ENCODE measurements around the gene IFNA1.
A peak's percentile ranks its signal among the peaks of the same experiment; 100 is the strongest.
"Not testable (repeated sequence)": the region's sequence is repeated elsewhere in the genome, so short reads cannot be mapped to it uniquely, and the experiment has no call there.

The IFNA1 gene

GRCh38 chr9:21440139-21440538 is at the start of gene IFNA1:
Gene IFNA1, plus strand, starts transcription at chr9:21440439. Its CDS starts 69 bp downstream, at chr9:21440508.
- no peak for DNase-seq

- no peak for DNase-seq
These were observed 48.0 kb upstream of the IFNA1 start for GRCh38 chr9:21392270-21392669.

DNA sequence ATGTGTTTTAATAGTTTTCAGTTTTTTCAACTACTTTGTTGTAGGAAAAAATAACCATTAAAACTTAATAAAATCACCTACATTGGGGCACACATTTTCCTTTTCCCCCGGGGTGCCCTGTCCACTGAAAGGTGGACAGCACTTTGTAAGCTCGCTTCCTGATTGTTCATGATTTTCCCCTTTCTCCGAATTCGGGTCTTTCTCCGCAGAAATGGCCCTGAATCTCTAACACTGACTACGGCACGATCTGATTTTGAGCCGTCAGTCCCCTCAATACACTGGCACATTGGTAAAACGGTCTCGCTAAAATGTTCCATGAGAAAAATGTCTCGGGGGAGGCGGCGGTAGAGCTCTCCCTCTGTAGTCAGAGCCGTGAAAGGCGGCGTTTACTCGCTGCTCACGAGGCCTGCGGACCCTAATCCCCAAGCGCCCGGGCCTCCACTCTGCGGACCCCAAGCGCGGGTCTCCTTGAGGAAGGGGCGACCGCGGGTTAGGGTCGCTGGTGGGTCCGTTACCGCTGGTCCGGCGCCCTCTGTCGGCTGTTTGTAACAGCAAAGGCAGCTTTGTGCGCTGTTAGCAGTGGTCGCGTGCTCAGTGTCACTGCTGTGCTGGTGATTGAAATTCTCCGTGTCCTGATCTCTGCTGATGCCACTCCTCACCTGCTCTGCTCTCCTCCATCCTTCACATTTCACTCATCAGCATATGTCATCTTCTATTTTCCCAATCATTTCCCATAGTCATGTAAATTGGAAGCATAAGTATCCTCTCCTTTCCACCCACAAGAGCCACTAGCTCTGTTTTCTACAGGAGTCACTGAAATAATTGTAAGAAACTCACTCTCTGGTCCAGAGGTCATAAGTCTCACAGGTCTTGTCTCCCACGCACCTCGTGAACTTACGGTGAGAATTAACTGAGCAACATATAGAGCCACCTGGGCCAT is 44.2 kb upstream of the IFNA1 start:
- no peak for DNase-seq

DNA sequence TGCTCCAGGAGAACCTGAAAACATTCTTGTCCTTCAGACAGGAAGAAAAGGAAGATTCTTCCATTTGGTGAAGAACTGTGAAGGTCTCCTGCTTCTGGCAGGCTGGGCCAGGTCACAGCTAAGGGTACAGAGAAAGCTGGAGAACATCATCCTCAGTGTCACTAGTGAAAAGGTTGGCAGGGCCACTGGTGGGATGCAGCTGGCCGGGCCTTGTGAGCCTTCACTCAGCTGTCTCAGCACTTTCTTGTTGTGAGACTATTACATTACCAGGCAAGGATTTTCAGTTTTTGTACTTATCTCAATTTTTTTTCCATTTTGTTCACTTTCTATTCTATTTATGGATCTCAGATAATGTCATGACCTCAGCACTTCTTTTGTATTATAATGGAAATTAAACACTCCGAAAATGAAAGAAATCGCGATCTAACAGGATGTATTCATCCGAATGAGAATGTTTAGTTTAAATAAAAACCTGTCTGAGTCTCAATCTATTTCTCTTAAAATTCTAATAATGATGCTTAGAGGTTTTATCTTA is 41.2 kb upstream of the IFNA1 start:
- no peak for DNase-seq

DNA sequence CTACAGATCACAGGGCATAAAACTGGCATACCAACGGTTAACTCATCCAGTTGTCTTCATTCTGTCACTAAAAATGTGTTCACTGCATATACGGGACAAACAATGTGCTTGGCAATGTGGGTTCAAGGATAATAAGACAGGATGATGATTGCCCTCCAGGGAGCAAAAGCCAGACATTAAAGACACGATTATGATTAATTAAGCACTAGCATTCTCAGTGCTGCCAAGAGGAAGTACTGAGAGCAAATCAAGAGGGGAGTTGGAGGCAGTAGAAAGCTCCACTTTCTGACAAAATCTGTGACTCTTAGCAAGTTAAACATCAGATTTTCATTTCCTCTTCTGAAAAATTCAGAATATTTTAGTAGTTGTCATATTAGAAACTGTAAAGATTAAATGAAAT is 40.3 kb upstream of the IFNA1 start:
- no peak for DNase-seq

DNA sequence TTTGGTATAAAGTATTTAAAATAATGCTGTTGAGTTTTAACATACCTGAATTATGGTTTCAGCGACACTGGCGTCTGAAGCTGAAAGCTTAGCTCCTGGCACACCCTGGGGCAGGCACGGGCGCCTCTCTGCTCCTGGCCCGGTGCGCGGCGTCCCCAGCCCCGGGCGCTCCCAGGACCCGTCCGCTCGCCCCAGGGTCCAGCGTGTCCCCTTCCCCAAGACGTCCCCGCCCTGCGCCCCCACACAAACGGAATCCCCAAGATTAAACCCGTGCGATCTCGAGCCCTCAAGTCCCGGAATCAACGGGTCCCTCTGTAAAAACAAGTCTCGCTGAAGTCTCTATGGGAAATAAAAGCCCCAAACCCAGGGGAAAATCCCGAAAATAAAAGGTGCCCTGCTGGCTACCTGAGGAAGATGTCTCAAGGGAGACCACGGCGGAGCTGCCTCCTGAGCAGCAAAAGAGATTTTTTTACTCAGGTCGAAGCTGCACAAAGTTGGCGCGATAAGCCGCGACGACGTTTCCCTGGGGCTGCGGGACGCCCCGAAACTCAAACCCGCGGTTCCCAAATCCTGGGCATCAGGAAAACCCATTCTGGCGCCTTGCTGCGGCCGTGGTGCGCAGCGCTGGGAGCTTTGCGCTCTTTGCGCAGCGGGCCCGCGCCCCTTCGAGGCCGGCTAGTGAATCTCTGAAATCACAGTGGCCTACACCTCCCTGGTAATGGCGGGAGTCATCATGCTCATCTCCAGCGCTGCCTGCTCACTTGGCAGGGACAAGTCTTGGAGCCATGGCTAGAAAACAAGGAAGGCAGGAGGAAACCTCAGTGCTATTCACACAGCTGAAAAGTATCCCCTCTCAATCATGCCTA is 37.6 kb upstream of the IFNA1 start:
- no peak for DNase-seq

- DNase-seq: no peak
These were observed 36.1 kb upstream of the IFNA1 start for GRCh38 chr9:21404146-21404545.

GRCh38 chr9:21408817-21409216 is 31.4 kb upstream of the IFNA1 start, which contains the start of gene IFNA8:
Gene IFNA8, plus strand, starts transcription at chr9:21409117. Its CDS starts 60 bp downstream, at chr9:21409177.
- no peak for DNase-seq

DNA sequence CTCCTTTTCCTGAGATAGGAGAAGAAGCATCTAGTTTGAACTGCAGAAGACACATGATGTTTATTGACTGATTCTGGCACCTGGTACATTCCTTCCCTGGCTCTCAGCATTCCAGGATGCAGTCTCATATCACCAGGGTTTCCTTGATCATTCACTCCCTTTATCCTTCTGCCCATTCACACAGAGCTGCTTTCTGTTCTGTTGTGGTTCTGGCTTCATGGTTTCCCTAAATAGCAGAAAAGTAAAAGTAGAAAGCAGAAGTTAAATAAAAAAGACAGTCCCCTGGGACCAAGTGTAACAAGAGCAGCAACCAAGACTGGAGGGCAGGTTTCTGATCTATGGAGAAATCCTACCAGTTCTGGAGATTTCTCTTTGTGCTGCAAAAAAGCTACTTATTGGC is 28.1 kb upstream of the IFNA1 start:
- DNase-seq: no peak

DNA sequence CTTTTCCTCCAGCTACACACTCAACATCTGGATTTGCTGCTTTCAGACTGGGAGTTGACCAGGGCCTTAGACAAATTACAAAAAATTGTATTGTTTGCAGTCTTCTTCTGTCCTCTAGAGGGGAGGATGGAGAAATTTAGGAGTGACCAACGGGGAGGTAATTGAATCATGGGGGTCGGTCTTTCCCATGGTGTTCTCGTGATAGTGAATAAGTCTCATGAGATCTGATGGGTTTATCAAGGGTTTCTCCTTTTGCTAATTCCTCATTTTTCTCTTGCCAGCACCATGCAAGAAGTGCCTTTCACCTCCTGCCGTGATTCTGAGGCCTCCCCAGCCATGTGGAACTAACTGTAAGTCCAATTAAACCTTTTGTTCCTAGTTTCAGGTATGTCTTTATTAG is 27.1 kb upstream of the IFNA1 start:
- DNase-seq: no peak

GRCh38 chr9:21413624-21414023 is 26.6 kb upstream of the IFNA1 start:
- no peak for DNase-seq

DNA sequence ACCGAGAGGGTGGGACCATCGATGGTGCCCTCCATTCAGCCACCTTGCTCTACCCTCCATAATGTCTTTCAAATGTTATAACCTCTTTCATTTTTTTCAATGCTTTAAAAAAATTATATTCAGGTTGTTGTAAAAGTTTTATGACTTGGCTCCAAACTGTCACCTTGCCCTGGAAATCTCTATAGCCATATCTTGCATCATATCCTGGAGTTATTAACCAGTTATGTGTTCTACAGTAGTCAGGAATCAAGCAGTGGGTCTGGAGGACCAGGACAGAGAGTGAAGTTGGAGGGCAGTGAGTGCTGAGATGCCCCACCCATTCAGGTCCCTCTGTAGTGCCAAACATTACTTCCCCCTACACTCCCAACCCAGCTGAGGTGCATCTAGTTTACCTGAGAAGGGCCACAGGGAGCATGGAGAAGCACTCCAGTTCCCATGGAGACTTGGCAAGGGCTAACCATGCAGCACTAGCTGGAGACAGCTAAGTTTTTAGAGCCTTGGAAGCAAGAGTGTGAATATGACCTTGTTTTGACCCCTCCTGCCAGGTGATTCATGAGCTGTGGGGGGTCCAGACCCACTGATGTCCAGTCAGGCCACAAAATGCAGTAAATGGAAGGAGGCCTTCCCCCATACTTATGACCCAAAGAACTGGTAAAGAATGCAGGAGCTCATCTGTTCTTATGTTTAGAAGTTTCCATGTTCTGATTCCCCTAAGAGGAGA is 25.9 kb upstream of the IFNA1 start:
- DNase-seq: no peak

GRCh38 chr9:21415493-21416267 is 24.6 kb upstream of the IFNA1 start:
- DNase-seq: no peak

DNA sequence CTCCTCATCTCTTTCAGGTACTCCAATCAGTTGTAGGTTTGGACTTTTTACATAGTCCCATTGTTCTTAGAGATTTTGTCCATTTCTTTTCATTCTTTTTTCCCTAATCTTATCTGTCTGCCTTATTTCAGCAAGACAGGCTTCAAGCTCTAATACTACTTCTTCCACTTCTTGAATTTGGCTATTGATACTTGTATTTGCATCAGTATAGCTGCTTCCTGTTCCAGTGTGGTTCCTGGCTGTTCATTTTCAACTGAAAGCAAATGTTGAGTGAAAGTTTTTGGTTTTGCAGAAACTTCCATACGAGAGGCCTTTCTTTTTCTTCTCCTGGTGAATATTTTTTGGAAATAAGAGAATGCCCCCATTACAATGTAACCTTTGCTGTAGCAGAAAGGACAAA is 12.0 kb upstream of the IFNA1 start:
- DNase-seq: no peak

DNA sequence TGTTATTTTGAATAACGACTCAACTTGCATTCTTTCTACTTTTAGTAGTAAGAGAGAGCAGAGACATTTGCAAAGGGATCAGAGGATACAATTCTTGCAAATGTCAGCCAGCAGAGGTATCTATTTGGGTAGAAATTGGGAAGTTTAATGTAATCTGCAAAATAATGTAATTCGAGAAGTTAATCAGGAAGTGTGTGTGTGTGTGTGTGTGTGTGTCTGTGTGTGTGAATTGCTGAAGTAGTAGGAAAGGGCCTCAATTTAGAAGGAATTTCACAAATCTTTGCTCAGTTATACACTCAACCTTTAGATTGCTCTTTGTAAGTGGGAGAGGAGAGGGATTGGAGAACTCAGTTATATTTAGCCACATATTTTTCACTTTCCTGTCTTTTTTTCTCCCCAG is 11.0 kb upstream of the IFNA1 start:
- DNase-seq: no peak

- DNase-seq: no peak
These were observed 7.4 kb upstream of the IFNA1 start for GRCh38 chr9:21432672-21433425.

DNA sequence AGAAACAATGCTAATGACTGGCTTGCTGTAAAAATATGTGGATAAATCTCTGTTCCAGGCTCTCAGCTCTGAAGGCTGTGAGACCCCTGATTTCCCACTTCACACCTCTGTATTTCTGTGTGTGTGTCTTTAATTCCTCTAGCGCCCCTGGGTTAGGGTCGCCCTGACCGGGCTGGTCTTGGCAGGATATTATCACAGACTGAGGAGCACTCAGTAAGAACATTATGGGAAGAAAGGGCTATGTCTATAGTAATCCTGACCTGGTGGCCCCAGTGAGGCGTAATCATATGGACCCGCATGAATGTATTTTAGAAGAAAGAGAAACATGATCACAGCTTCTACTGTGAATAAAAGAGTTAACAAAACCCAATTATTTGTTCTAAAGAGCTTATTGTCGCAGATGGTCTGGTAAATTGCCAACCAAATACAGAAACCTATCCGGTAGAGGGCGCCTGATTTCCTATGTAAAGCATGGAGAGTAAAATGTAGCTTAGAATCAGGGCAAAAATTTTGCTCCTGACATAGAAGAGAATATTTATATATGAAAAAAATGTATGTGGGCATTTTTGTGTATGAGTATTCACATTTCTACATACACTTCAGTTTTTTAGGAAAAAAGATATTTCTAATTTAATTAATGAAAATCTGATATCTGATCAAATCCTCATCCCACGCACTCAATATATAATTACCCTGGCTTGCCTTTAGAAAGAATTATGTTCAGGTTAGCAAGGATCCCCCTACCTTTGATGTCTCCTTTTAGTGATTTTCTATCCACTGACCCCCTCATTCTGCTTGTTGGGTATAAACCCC is 5.8 kb upstream of the IFNA1 start:
- peak; percentile 79 for DNase-seq

GRCh38 chr9:21435015-21435383 is 5.2 kb upstream of the IFNA1 start:
- not testable (repeated sequence) for DNase-seq

DNA sequence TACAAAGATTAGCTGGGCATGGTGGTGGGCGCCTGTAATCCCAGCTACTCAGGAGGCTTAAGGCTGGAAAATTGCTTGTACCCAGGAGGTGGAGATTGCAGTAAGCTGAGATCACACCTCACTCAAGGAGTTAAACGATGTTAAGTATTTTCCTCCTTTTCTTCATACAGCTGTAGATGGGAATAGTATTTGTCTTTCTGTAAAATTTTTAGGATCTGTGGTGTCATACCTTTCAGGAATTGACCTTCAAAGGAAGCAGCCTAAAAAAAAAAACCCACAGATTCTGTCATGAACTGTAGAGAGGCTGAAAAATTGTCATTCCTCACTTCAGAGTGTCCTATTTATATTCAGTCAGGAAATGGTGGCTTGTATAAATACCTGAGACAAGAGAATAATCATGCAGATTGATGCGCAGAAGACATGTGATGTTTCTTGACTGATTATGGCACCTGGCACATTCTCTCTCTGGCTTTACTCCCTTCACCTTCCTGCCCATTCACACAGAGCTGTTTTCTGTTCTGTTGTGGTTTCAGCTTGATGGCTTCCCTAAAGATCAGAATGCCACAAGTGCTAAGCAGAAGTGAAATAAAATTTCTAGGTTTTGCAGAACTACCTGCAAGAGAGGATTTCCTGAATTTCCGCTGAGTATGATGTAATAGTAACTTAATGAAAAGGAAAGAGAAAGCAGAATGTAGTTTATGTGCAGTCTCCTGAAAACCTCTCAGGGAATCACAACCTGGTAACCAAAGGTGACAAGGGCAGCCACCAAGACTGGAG is 3.8 kb downstream of the IFNA1 start:
- no peak for DNase-seq

DNA sequence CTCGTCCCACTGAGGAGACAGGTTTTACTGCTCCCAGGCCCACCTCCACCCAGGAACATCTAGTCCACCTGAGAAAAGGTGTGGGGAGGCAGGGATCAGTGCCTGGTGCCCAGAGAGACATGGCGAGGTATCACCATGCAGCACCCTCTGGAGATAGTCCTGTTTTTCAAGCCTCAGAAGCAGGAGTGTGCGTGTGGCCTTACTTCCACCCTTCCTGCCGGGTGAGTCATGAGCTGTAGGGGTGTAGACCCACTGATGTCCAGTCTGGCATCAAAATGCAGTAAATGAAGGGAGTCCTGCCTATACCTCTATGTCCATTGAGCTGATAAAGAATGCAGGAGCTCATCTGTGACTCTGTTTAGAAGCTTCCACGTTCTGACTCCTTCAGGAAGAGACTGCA is 9.1 kb downstream of the IFNA1 start:
- not testable (repeated sequence) for DNase-seq
